H1 (cell line): Measurements from ENCODE around the gene TCEAL7. TPM values are rescaled to one million over a fixed set of nuclear protein-coding genes. Genes with fewer than 3 reads are reported as not detected.

ENCODE experiments used
- BRCA1 ChIP-seq: IDR thresholded peaks from 2 replicates; pipeline ENCODE4 v1.6.1; 2012; ENCODE audit warnings: low read depth, low read length, improper control_type of control experiment
- KDM5A ChIP-seq: fragments of 200-600 bp; IDR thresholded peaks from 2 replicates; pipeline ENCODE4 v1.7.1; 2012; ENCODE audit warnings: mild to moderate bottlenecking, low read length, inconsistent platforms, mixed read lengths
- NRF1 ChIP-seq: IDR thresholded peaks from 2 replicates; pipeline ENCODE4 v1.6.1; 2011; ENCODE audit warnings: mild to moderate bottlenecking, low read depth, low read length, improper control_type of control experiment
- PHF8 ChIP-seq: fragments of 200-600 bp; sonication (generic); conservative IDR thresholded peaks from 2 replicates; pipeline ENCODE4 v1.7.1; 2012; ENCODE audit warnings: low read depth, mild to moderate bottlenecking, inconsistent platforms, low read length, moderate library complexity
- SIN3A ChIP-seq, 2 experiments: IDR thresholded peaks in 1 of 2; conservative IDR thresholded peaks in 1 of 2; 2 replicates each; pipeline ENCODE4 v1.6.1; 2011 to 2012; ENCODE audit warnings: low read length in 2 of 2, improper control_type of control experiment in 1 of 2, low read depth in 1 of 2, mild to moderate bottlenecking in 1 of 2
- SP4 ChIP-seq: IDR thresholded peaks from 2 replicates; pipeline ENCODE4 v1.6.1; 2012; ENCODE audit warnings: low read length, inconsistent platforms
- polyA plus RNA-seq, 7 experiments: library from polyadenylated mRNA; depleted of rRNA in 3 of 7; stranded (reverse) in 5 of 7; unstranded in 2 of 7; fragments of >200 nt in 5 of 7; fragments of 200-250 nt in 2 of 7; gene quantifications; 1 replicate in 5 of 7; 2 replicates in 1 of 7; 4 replicates in 1 of 7; pipeline versions ENCODE4 v1.2.1 to v1.2.3, GENCODE V29; 2011 to 2013; ENCODE audit warnings: missing spikeins in 2 of 7, mixed read lengths in 2 of 7
- total RNA-seq: library from RNA; stranded (reverse); fragmentation: NEBNext Ultra II Directional; extraction: Animal tissue kit (Norgen Biotek cat#: 25700); gene quantifications from 2 replicates; pipeline ENCODE4 v1.2.1, GENCODE V29; 2021
- TF ChIP-seq, protein P1 (sequence below), 3 experiments: IDR thresholded peaks; 1 replicate in 2 of 3; 2 replicates in 1 of 3; pipeline versions ENCODE4 v1.5.1 to v1.6.1; 2011; ENCODE audit warnings: low read length in 3 of 3, mild to moderate bottlenecking in 3 of 3, inconsistent platforms in 2 of 3, low read depth in 1 of 3, moderate library complexity in 1 of 3; ENCODE audit not compliant: insufficient read depth in 1 of 3; ENCODE audit errors: control extremely low read depth in 1 of 3

The TCEAL7 gene
- total and polyA plus RNA-seq, 2 of the 8 experiments (the other 6 are each of a cell fraction or from before 2014, with no cell fraction given), result 7.9 to 11.6 TPM

DNA sequence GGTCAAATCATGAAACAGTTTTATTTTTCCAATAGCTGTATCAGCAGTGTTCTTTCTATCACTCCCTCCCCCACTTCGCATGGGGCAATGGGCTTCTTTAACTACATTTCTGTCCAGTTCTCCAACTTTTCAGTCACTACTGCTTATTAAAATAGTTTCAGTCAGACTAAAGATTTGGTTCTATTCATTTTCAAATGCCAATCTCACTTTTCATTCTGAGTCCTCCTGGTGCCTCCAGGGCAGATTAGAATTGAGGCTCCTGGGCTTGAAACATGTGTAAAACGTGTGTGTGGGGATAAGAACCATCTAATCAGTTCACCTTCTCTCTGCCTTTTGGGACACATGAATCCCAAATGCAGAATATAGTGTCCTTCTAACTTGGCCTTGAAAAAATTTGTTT, 42.8 kb downstream of the TCEAL7 start (continued):
- TF ChIP-seq KDM5A (no peak), BRCA1 (no peak), PHF8 (no peak), NRF1 (no peak), SP4 (no peak), SIN3A (conservative IDR thresholded peaks at IDR 0.05 in 1 of 2, IDR thresholded peaks at IDR 0.05 in 1 of 2; ENCODE audit: low read depth in 1 of 2, low read length in 2 of 2) (no peak)
- TF ChIP-seq, protein P1, sequence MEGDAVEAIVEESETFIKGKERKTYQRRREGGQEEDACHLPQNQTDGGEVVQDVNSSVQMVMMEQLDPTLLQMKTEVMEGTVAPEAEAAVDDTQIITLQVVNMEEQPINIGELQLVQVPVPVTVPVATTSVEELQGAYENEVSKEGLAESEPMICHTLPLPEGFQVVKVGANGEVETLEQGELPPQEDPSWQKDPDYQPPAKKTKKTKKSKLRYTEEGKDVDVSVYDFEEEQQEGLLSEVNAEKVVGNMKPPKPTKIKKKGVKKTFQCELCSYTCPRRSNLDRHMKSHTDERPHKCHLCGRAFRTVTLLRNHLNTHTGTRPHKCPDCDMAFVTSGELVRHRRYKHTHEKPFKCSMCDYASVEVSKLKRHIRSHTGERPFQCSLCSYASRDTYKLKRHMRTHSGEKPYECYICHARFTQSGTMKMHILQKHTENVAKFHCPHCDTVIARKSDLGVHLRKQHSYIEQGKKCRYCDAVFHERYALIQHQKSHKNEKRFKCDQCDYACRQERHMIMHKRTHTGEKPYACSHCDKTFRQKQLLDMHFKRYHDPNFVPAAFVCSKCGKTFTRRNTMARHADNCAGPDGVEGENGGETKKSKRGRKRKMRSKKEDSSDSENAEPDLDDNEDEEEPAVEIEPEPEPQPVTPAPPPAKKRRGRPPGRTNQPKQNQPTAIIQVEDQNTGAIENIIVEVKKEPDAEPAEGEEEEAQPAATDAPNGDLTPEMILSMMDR (IDR thresholded peaks at IDR 0.05; ENCODE audit: control extremely low read depth in 1 of 3, insufficient read depth in 1 of 3, low read depth in 1 of 3, low read length in 3 of 3), result no peak
